ENCODE data around the gene RFTN1.

RFTN1 gene

GRCh38 chr3:16528106-16528505, 14.6 kb upstream of the RFTN1 start:
- DNase-seq = no peak

- DNase-seq = no peak
These were observed 10.7 kb upstream of the RFTN1 start for GRCh38 chr3:16524196-16524595.

GRCh38 chr3:16523778-16524177, 10.3 kb upstream of the RFTN1 start:
- DNase-seq = no peak

- no peak for DNase-seq
These were observed 9.3 kb upstream of the RFTN1 start for GRCh38 chr3:16522834-16523233.

GRCh38 chr3:16520970-16521881, 7.7 kb upstream of the RFTN1 start:
- no peak for DNase-seq

GRCh38 chr3:16520241-16520969, 6.9 kb upstream of the RFTN1 start:
- DNase-seq = no peak

GRCh38 chr3:16516695-16517481, 3.4 kb upstream of the RFTN1 start:
- DNase-seq = no peak

- no peak for DNase-seq
These were observed 2.5 kb upstream of the RFTN1 start for GRCh38 chr3:16515885-16516420.

- no peak for DNase-seq
These were observed 1.4 kb upstream of the RFTN1 start for GRCh38 chr3:16514755-16515353.

- DNase-seq = no peak
These were observed 662 bp upstream of the RFTN1 start for GRCh38 chr3:16514021-16514700.

- no peak for DNase-seq
These were observed 911 bp downstream of the RFTN1 start for GRCh38 chr3:16512435-16513140.

GRCh38 chr3:16511681-16512434, 1.6 kb downstream of the RFTN1 start:
- DNase-seq = no peak

GRCh38 chr3:16510620-16511319, 2.7 kb downstream of the RFTN1 start:
- no peak for DNase-seq

GRCh38 chr3:16509721-16510619, 3.5 kb downstream of the RFTN1 start:
- no peak for DNase-seq

GRCh38 chr3:16508591-16508995, 4.9 kb downstream of the RFTN1 start:
- DNase-seq = no peak

GRCh38 chr3:16508243-16508578, 5.3 kb downstream of the RFTN1 start:
- no peak for DNase-seq

- no peak for DNase-seq
These were observed 5.8 kb downstream of the RFTN1 start for GRCh38 chr3:16507578-16508242.

GRCh38 chr3:16506884-16507577, 6.5 kb downstream of the RFTN1 start:
- DNase-seq = no peak

Data from NCI-H1417 treated with DMSO at 0.1 percent for 48 hours (cell line).